Measurements from ENCODE around the gene ANKS1A. TPM values are rescaled to one million over a fixed set of nuclear protein-coding genes. Genes with fewer than 3 reads are reported as not detected.

Gene ANKS1A
- total RNA-seq, 2 experiments from 2014 or later, result 6.0 to 6.7 TPM

GRCh38 chr6:35053701-35054100, 164.6 kb downstream of the ANKS1A start:
- peaks cover 2% of the 10 kb centered on the region for H3K4me1 Mint-ChIP-seq (ENCODE audit: low read depth)
- ATAC-seq (no peak), DNase-seq (no peak)
- no peak overlapping the region for H3K27ac Mint-ChIP-seq
- H3K9me3 Mint-ChIP-seq, result no peaks in the 10 kb centered on the region
- POLR2A ChIA-PET, result interaction anchor here (0.5 kb wide), 1 partner anchor 384 kb away, joined by 3 read pairs; no protein-coding TSS in a partner anchor
- CTCF ChIA-PET, result interaction anchor here (0.8 to 1.4 kb wide), 2 partner anchors 27 to 86 kb away, joined by 3 to 4 read pairs; no protein-coding TSS in a partner anchor
- no peak overlapping the region for H3K4me3 Mint-ChIP-seq
- no peaks in the 10 kb centered on the region for H3K27me3 Mint-ChIP-seq
- intact Hi-C loops (cut with micrococcal nuclease), result no loop called here
- TF ChIP-seq CTCF (IDR thresholded peaks at IDR 0.05), result no peak
- no peaks in the 10 kb centered on the region for H3K36me3 Mint-ChIP-seq (ENCODE audit: low read depth)

GRCh38 chr6:35054106-35054742, 165.2 kb downstream of the ANKS1A start:
- H3K36me3 Mint-ChIP-seq (ENCODE audit: low read depth), result no peaks in the 10 kb centered on the region
- H3K27me3 Mint-ChIP-seq, result no peaks in the 10 kb centered on the region
- CTCF ChIA-PET, result interaction anchor here (1.4 kb wide), 1 partner anchor 85 kb away, joined by 4 read pairs; no protein-coding TSS in a partner anchor

GRCh38 chr6:35054743-35055130, 165.7 kb downstream of the ANKS1A start:
- Mint-ChIP-seq H3K36me3 (ENCODE audit: low read depth) (no peaks in the 10 kb centered on the region), H3K27me3 (no peaks in the 10 kb centered on the region), H3K4me3 (no peak overlapping the region), H3K4me1 (ENCODE audit: low read depth) (peaks cover 6% of the 10 kb centered on the region), H3K27ac (no peak overlapping the region), H3K9me3 (no peaks in the 10 kb centered on the region)
- POLR2A ChIA-PET, result no interaction called here
- ATAC-seq (no peak), DNase-seq (no peak)
- intact Hi-C loops (cut with micrococcal nuclease), result no loop called here
- CTCF ChIA-PET, result no interaction called here
- TF ChIP-seq CTCF (IDR thresholded peaks at IDR 0.05), result no peak

More at GRCh38 chr6:35054106-35054742, 165.2 kb downstream of the ANKS1A start:
- intact Hi-C loops (cut with micrococcal nuclease), result no loop called here
- no peak overlapping the region for H3K27ac Mint-ChIP-seq
- no peaks in the 10 kb centered on the region for H3K9me3 Mint-ChIP-seq
- POLR2A ChIA-PET, result interaction anchor here (0.5 kb wide), 1 partner anchor 385 kb away, joined by 3 read pairs; no protein-coding TSS in a partner anchor
- H3K4me1 Mint-ChIP-seq (ENCODE audit: low read depth), result peaks cover 6% of the 10 kb centered on the region
- no peak for DNase-seq
- ATAC-seq, result no peak
- no peak for TF ChIP-seq CTCF (IDR thresholded peaks at IDR 0.05)
- no peak overlapping the region for H3K4me3 Mint-ChIP-seq

- POLR2A ChIA-PET, result no interaction called here
- Mint-ChIP-seq H3K4me1 (ENCODE audit: low read depth) (peaks cover 6% of the 10 kb centered on the region), H3K27ac (no peak overlapping the region), H3K4me3 (no peak overlapping the region), H3K9me3 (no peaks in the 10 kb centered on the region), H3K27me3 (no peaks in the 10 kb centered on the region), H3K36me3 (ENCODE audit: low read depth) (no peaks in the 10 kb centered on the region)
- ATAC-seq (no peak), DNase-seq (no peak)
- CTCF ChIA-PET, result no interaction called here
- intact Hi-C loops (cut with micrococcal nuclease), result no loop called here
- no peak for TF ChIP-seq CTCF (IDR thresholded peaks at IDR 0.05)
These were observed 166.8 kb downstream of the ANKS1A start for GRCh38 chr6:35055891-35056290.

GRCh38 chr6:35056952-35057351, 167.9 kb downstream of the ANKS1A start:
- TF ChIP-seq CTCF (IDR thresholded peaks at IDR 0.05), result no peak
- ATAC-seq (no peak), DNase-seq (no peak)
- peaks cover 6% of the 10 kb centered on the region for H3K4me1 Mint-ChIP-seq (ENCODE audit: low read depth)
- no peak overlapping the region for H3K27ac Mint-ChIP-seq
- CTCF ChIA-PET, result no interaction called here
- POLR2A ChIA-PET, result no interaction called here
- no peak overlapping the region for H3K4me3 Mint-ChIP-seq
- H3K36me3 Mint-ChIP-seq (ENCODE audit: low read depth), result no peaks in the 10 kb centered on the region
- intact Hi-C loops (cut with micrococcal nuclease), result no loop called here
- H3K27me3 Mint-ChIP-seq, result no peaks in the 10 kb centered on the region
- no peaks in the 10 kb centered on the region for H3K9me3 Mint-ChIP-seq

Measured in activated CD8-positive, alpha-beta T cell treated with anti-CD3 and anti-CD28 coated beads for 36 hours (primary cell).